H9 (cell line): ENCODE results near the gene DNAJC10. TPM values are rescaled to one million over a fixed set of nuclear protein-coding genes. Genes with fewer than 3 reads are reported as not detected.

Experiments
- DNase-seq: peaks from one replicate; pipeline ENCODE4 v3.0.0-alpha.2; 2017
- H2AFZ ChIP-seq: one replicate; pipeline ENCODE4 v1.6.1; 2013; ENCODE audit warnings: mild to moderate bottlenecking, low read length, control low read depth, moderate library complexity
- H2AK5ac ChIP-seq: 2 replicates; pipeline ENCODE4 v1.6.1; 2013; ENCODE audit warnings: low read length, control low read depth, mixed read lengths; ENCODE audit not compliant: insufficient read length
- H2BK120ac ChIP-seq: one replicate; pipeline ENCODE4 v1.6.1; 2013; ENCODE audit warnings: low read depth, mild to moderate bottlenecking, low read length, control low read depth, inconsistent platforms; ENCODE audit not compliant: poor library complexity, severe bottlenecking
- H2BK12ac ChIP-seq: 2 replicates; pipeline ENCODE4 v1.6.1; 2013; ENCODE audit warnings: low read length, control low read depth, mixed read lengths, low read depth; ENCODE audit not compliant: insufficient read length
- H2BK15ac ChIP-seq: 2 replicates; pipeline ENCODE4 v1.6.1; 2013; ENCODE audit warnings: low read depth, low read length, control low read depth
- H2BK20ac ChIP-seq: one replicate; pipeline ENCODE4 v1.6.1; 2013; ENCODE audit warnings: low read depth, mild to moderate bottlenecking, low read length, control low read depth, inconsistent platforms; ENCODE audit not compliant: poor library complexity, severe bottlenecking
- H2BK5ac ChIP-seq: 2 replicates; pipeline ENCODE4 v1.6.1; 2013; ENCODE audit warnings: low read length, control low read depth, mixed read lengths; ENCODE audit not compliant: insufficient read length
- H3K14ac ChIP-seq: 2 replicates; pipeline ENCODE4 v1.6.1; 2013; ENCODE audit warnings: low read length, control low read depth; ENCODE audit not compliant: insufficient read depth
- H3K18ac ChIP-seq: 2 replicates; pipeline ENCODE4 v1.6.1; 2013; ENCODE audit warnings: low read depth, mild to moderate bottlenecking, mixed read lengths, low read length, control low read depth; ENCODE audit not compliant: insufficient read length
- H3K23ac ChIP-seq: 2 replicates; pipeline ENCODE4 v1.6.1; 2013; ENCODE audit warnings: low read length, control low read depth, mixed read lengths, low read depth; ENCODE audit not compliant: insufficient read length
- H3K23me2 ChIP-seq: 2 replicates; pipeline ENCODE4 v1.6.1; 2013; ENCODE audit warnings: low read depth, mild to moderate bottlenecking, mixed read lengths, low read length, control low read depth; ENCODE audit not compliant: insufficient read length, poor library complexity, severe bottlenecking
- H3K27ac ChIP-seq: 2 replicates; pipeline ENCODE4 v1.5.1; 2013; ENCODE audit warnings: low read length, control low read depth, mixed read lengths, low read depth; ENCODE audit not compliant: insufficient read length
- H3K27me3 ChIP-seq: 2 replicates; pipeline ENCODE4 v1.6.1; 2013; ENCODE audit warnings: low read length, control low read depth, inconsistent platforms; ENCODE audit not compliant: insufficient read depth
- H3K4ac ChIP-seq: 2 replicates; pipeline ENCODE4 v1.6.1; 2013; ENCODE audit warnings: low read depth, mild to moderate bottlenecking, control low read depth, inconsistent platforms, low read length, moderate library complexity
- H3K4me1 ChIP-seq: 2 replicates; pipeline ENCODE4 v1.6.1; 2013; ENCODE audit warnings: low read length, control low read depth, inconsistent platforms; ENCODE audit not compliant: insufficient read depth
- H3K4me2 ChIP-seq: 2 replicates; pipeline ENCODE4 v1.6.1; 2013; ENCODE audit warnings: low read length, control low read depth, mixed read lengths; ENCODE audit not compliant: insufficient read length, insufficient read depth
- H3K56ac ChIP-seq: 2 replicates; pipeline ENCODE4 v1.6.1; 2013; ENCODE audit warnings: low read depth, mild to moderate bottlenecking, mixed read lengths, low read length, control low read depth; ENCODE audit not compliant: insufficient read length
- H3K79me1 ChIP-seq: 2 replicates; pipeline ENCODE4 v1.6.1; 2013; ENCODE audit warnings: low read depth, mild to moderate bottlenecking, moderate library complexity, low read length, control low read depth, inconsistent platforms; ENCODE audit not compliant: insufficient read depth, poor library complexity, severe bottlenecking
- H3K79me2 ChIP-seq: 2 replicates; pipeline ENCODE4 v1.6.1; 2013; ENCODE audit warnings: low read length, control low read depth, inconsistent platforms; ENCODE audit not compliant: insufficient read depth
- H3K9ac ChIP-seq: 2 replicates; pipeline ENCODE4 v1.6.1; 2013; ENCODE audit warnings: low read length, control low read depth, mixed read lengths; ENCODE audit not compliant: insufficient read length; ENCODE audit errors: extremely low read depth
- H3K9me3 ChIP-seq: one replicate; pipeline ENCODE4 v1.6.1; 2013; ENCODE audit warnings: low read depth, low read length, inconsistent platforms; ENCODE audit not compliant: control insufficient read depth
- H3T11ph ChIP-seq: one replicate; pipeline ENCODE4 v1.6.1; 2013; ENCODE audit warnings: mild to moderate bottlenecking, low read length, control low read depth, inconsistent platforms
- H4K20me1 ChIP-seq: one replicate; pipeline ENCODE4 v1.6.1; 2013; ENCODE audit not compliant: control insufficient read depth, insufficient read length, insufficient read depth
- H4K5ac ChIP-seq: 2 replicates; pipeline ENCODE4 v1.6.1; 2013; ENCODE audit warnings: low read depth, mild to moderate bottlenecking, mixed read lengths, low read length, control low read depth; ENCODE audit not compliant: insufficient read length
- H4K8ac ChIP-seq: replicated peaks from 2 replicates; pipeline ENCODE4 v1.6.1; 2013; ENCODE audit warnings: low read length, control low read depth, mixed read lengths, low read depth; ENCODE audit not compliant: insufficient read length
- H4K91ac ChIP-seq: 2 replicates; pipeline ENCODE4 v1.6.1; 2013; ENCODE audit warnings: low read depth, mild to moderate bottlenecking, moderate library complexity, mixed read lengths, low read length, control low read depth; ENCODE audit not compliant: insufficient read length
- H3K27ac Mint-ChIP-seq, 3 experiments: 2 replicates in 2 of 3; 3 replicates in 1 of 3; pipeline ENCODE4 v1.8.0; 2020 to 2021; ENCODE audit warnings: mixed read lengths in 3 of 3, mild to moderate bottlenecking in 1 of 3, moderate library complexity in 1 of 3
- H3K27me3 Mint-ChIP-seq: 2 replicates; pipeline ENCODE4 v1.8.0; 2021; ENCODE audit warnings: low read depth, mild to moderate bottlenecking, moderate library complexity, mixed read lengths
- H3K36me3 Mint-ChIP-seq, 3 experiments: 2 replicates in 2 of 3; 3 replicates in 1 of 3; pipeline ENCODE4 v1.8.0; 2020 to 2021; ENCODE audit warnings: low read depth in 3 of 3, mixed read lengths in 3 of 3; ENCODE audit not compliant: insufficient read depth in 1 of 3
- H3K4me1 Mint-ChIP-seq, 2 experiments: 2 replicates each; pipeline ENCODE4 v1.8.0; 2020; ENCODE audit warnings: mixed read lengths in 2 of 2
- H3K4me3 Mint-ChIP-seq, 2 experiments: 2 replicates in 1 of 2; 3 replicates in 1 of 2; pipeline ENCODE4 v1.8.0; 2020 to 2021; ENCODE audit warnings: mild to moderate bottlenecking in 2 of 2, mixed read lengths in 2 of 2, moderate library complexity in 1 of 2
- H3K9me3 Mint-ChIP-seq, 2 experiments: 2 replicates in 1 of 2; 3 replicates in 1 of 2; pipeline ENCODE4 v1.8.0; 2020; ENCODE audit warnings: mild to moderate bottlenecking in 2 of 2, mixed read lengths in 2 of 2, moderate library complexity in 1 of 2
- CTCF ChIP-seq: fragments of 200-600 bp; sonication (generic); conservative IDR thresholded peaks from 3 replicates; pipeline ENCODE4 v1.8.0; 2021; ENCODE audit warnings: antibody characterized with exemption, mild to moderate bottlenecking
- WGBS: extraction: QIAGEN DNeasy Blood & Tissue Kit; methylation state at CpG from one replicate; pipeline ENCODE4 v1.1.7; 2013; ENCODE audit warnings: missing lambda C conversion rate, low lambda C conversion rate, mixed read lengths; ENCODE audit not compliant: insufficient read length; ENCODE audit errors: extremely low coverage; 5-methylcytosine and 5-hydroxymethylcytosine counted together
- total RNA-seq: library from RNA; stranded (reverse); gene quantifications from 2 replicates; pipeline ENCODE4 v1.2.1, GENCODE V29; 2021

The DNAJC10 gene
- total RNA-seq, 1 experiment from 2014 or later, result 129 TPM

- Histone ChIP-seq H2AFZ (no peak overlapping the region), H3K79me1 (no peaks in the 10 kb centered on the region), H3K9me3 (no peaks in the 10 kb centered on the region), H3K4ac (no peak overlapping the region), H2BK15ac (no peak overlapping the region), H4K91ac (no peak overlapping the region), H4K5ac (no peak overlapping the region), H3K23ac (no peak overlapping the region), H3K9ac (no peak overlapping the region), H3K4me1 (no peaks in the 10 kb centered on the region), H2BK12ac (no peak overlapping the region), H3T11ph (no peak overlapping the region), H3K23me2 (no peaks in the 10 kb centered on the region), H3K18ac (no peak overlapping the region), H3K14ac (no peak overlapping the region), H2BK5ac (no peak overlapping the region), H4K20me1 (no peaks in the 10 kb centered on the region), H3K56ac (no peak overlapping the region), H3K27me3 (no peaks in the 10 kb centered on the region), H4K8ac (no peak overlapping the region), H2AK5ac (no peak overlapping the region), H2BK20ac (no peak overlapping the region), H3K27ac (no peak overlapping the region), H3K79me2 (no peaks in the 10 kb centered on the region), H3K4me2 (no peak overlapping the region), H2BK120ac (no peak overlapping the region)
- Mint-ChIP-seq H3K36me3 (no peaks in the 10 kb centered on the region), H3K9me3 (no peaks in the 10 kb centered on the region), H3K4me1 (no peaks in the 10 kb centered on the region; a peak in 2 of 4 replicates), H3K27me3 (no peaks in the 10 kb centered on the region; the same call in 1 of the 2 replicates), H3K27ac (no peak overlapping the region), H3K4me3 (no peak overlapping the region)
- peak; percentile 30 for DNase-seq
- TF ChIP-seq CTCF, result no peak
- WGBS, result no CpG with 5 or more reads among the region's 6 CpGs
Observed at GRCh38 chr2:182668671-182669070, 47.4 kb upstream of the DNAJC10 start.
